KOPT-K1 (cell line): ENCODE data around the gene MCM3AP.

Experiments used
- H3K27ac ChIP-seq: fragments of 200-600 bp; sonication (generic); 2 replicates; pipeline ENCODE4 v1.5.1; 2016; ENCODE audit warnings: antibody characterized with exemption, mild to moderate bottlenecking, low read depth, low read length; ENCODE audit not compliant: poor library complexity, severe bottlenecking
- H3K36me3 ChIP-seq: fragments of 200-600 bp; sonication (generic); 2 replicates; pipeline ENCODE4 v1.5.1; 2017; ENCODE audit warnings: antibody characterized with exemption, mild to moderate bottlenecking, low read length, moderate library complexity; ENCODE audit not compliant: insufficient read depth
- H3K9me3 ChIP-seq: fragments of 200-600 bp; sonication (generic); 2 replicates; pipeline ENCODE4 v1.5.1; 2017; ENCODE audit warnings: antibody characterized with exemption, low read length, mild to moderate bottlenecking; ENCODE audit not compliant: insufficient read depth, poor library complexity, severe bottlenecking

The MCM3AP gene

DNA sequence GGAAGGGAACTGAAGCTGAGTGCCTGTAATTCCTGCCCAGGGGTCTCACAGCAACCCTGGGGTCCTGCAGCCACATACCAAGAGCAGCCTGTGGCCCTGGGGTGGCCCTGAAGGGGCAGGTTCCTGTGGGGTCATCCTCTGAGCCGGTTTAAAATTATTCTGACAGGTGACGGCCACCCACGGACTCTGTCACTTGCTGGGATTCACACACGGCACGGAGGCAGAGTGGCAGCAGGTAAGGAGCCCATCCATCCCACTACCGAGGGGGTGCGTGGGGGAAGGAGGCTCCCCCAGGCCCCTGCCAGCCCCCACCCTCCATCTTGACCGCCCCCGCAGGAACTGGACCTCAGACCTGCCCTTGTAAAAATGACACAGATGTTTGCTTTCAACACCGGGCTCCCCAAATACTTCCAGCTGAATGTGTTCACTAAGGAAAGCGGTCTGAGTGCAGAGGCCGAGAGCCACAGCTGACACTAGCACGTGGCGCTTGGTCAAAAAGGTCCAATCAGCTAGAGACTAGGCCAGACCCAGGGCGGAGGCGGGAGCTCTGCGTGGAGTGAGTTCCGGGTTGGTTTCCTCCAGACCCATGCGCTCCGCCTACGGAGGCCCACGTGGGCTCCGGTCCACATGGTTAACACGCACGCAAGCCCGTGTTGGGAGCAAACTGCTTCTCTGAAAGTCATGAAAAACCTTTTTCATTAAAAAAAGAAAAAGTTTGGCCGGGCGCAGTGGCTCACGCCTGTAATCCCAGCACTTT lies 10.8 kb upstream of the MCM3AP start:
- peaks cover 36% of the 10 kb centered on the region for H3K36me3 ChIP-seq
- no peak overlapping the region for H3K27ac ChIP-seq
- peaks cover 6% of the 10 kb centered on the region for H3K9me3 ChIP-seq

DNA sequence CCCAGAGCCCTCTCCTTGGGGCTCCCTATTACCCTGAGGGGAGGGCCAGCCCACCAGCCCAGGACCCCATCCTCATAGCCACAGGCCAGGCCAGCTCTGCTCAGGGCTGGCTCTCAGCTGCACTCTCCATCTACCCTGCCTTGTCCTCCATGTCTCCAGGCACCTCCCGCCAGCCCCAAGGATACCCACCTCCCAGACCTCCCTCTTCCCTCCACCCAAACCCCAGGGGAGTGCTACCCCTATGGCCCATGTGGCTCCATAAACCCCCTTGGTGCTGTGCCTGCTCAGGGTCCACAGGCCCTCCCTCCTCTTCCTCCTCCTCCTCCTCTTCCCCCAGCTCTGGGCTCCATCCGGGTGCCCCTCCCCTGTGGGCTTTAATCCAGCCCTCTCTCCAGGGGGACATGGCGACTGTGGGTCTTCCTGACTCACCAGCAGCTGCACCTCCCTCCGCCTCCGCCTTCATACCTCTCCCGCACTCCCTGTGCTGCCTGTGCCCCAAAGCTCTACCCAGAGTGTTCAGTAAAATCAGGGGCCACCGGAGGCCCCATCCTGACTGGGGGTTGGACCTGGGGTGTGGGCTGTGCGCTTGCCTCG lies 9.9 kb upstream of the MCM3AP start:
- peaks cover 28% of the 10 kb centered on the region; the same call in 1 of the 2 replicates for H3K36me3 ChIP-seq
- H3K27ac ChIP-seq, result no peak overlapping the region
- H3K9me3 ChIP-seq, result peaks cover 6% of the 10 kb centered on the region

DNA sequence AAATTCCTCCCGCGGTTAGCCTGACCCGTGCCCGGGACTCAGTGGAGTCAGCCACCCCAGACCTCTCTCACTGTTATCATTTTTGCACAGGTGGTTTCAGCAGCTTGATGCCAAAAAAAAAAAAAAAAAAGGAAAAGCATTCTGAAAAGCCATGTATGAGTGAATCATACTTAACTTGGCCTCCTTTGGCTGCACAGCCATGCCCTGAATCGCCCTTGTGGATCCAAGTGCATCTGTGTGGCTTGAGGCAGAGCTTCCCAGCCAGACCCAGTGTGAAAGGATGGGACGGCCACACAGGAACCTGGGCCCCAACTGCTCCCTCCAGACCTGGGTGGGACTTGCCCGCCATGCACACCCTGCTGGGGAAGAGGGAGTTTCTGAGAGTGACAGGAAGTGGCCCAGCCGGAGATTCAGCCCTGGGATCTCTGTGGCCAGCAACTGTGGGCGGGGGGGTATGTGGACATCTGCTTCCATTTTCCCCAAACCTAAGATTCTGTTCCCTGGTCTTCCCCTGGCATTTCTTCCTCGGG lies 9.3 kb upstream of the MCM3AP start:
- Histone ChIP-seq H3K36me3 (peaks cover 22% of the 10 kb centered on the region; the same call in 1 of the 2 replicates), H3K27ac (no peak overlapping the region)

DNA sequence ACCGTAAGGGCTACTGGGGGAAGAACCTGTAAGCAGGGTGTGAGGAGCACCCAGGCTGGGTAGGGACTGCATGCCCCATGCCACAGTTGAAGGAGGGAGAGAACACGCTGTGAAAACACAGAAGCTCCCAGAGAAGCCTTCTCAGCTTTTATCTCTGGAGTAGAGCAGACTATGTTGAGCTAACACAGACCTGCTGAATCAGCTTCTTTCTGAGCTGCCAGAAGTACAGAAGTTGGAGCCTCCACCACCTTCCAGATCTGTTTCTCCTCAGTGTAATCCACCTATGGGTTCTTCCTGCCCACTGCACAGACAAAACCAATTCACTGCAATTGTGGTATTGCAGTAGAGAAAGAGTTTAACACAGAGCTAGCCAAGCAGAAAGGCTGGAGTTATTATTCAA lies 6.2 kb upstream of the MCM3AP start:
- Histone ChIP-seq H3K27ac (no peak overlapping the region), H3K36me3 (peaks cover 12% of the 10 kb centered on the region; the same call in 1 of the 2 replicates), H3K9me3 (peaks cover 6% of the 10 kb centered on the region)

More for the DNA sequence above, 9.3 kb upstream of the MCM3AP start:
- H3K9me3 ChIP-seq, result peaks cover 6% of the 10 kb centered on the region

DNA sequence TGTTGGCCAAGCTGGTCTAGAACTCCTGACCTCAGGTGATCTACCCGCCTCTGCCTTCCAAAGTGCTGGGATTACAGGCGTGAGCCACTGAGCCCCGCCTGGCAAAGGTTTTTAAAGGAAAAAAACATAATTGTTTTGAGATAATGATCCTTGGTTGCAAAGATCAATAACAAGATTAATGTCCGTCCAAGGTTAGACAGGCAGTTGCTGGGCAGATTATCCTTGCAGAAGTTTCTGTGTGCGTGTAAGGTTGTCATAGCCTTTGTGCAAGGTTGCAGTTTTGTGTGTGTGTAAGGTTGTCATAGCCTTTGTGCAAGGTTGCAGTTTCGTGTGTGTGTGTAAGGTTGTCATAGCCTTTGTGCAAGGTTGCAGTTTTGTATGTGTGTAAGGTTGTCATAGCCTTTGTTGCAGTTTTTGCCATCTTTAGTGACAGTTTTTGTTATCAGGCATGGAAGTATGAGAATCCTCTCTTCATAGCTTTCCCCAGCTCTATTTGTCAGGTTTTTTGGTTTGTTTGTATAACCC lies 4.3 kb upstream of the MCM3AP start:
- Histone ChIP-seq H3K27ac (no peak overlapping the region), H3K36me3 (peaks cover 13% of the 10 kb centered on the region; the same call in 1 of the 2 replicates), H3K9me3 (peaks cover 6% of the 10 kb centered on the region)

DNA sequence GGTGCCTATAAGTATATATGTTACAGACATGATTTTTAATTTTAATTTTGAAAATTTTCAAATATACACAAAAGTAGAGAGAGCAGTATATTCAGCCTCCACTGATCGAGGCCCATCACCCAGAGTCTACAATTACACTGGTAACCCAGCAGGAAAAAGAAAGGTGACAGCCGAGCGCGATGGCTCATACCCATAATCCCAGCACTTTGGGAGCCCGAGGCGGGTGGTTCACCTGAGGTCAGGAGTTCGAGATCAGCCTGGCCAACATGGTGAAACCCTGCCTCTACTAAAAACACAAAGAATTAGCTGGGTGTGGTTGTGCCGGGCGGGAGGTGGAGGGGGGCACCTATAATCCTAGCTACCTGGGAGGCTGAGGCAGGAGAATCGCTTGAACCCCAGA lies 2.1 kb upstream of the MCM3AP start:
- Histone ChIP-seq H3K27ac (no peak overlapping the region), H3K36me3 (peaks cover 34% of the 10 kb centered on the region), H3K9me3 (peaks cover 6% of the 10 kb centered on the region)

DNA sequence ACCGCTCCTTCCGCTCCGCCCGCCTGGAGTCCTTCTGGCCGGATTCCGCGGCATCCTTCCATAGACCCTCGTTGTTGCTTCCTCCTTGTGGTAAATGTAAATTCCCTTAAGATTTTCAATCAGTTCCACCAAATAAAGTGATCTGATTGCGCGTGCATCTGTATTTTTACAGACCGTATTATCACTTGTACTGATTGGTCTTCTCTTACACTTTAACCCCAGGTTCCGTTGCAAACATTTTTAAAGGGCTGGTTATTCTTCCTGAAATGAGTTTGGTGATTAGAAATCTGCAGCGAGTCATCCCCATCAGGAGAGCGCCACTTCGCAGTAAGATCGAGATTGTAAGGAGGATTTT lies 1.2 kb upstream of the MCM3AP start:
- Histone ChIP-seq H3K9me3 (peaks cover 2% of the 10 kb centered on the region), H3K27ac (peak overlapping the region; percentile 83), H3K36me3 (peaks cover 34% of the 10 kb centered on the region)

DNA sequence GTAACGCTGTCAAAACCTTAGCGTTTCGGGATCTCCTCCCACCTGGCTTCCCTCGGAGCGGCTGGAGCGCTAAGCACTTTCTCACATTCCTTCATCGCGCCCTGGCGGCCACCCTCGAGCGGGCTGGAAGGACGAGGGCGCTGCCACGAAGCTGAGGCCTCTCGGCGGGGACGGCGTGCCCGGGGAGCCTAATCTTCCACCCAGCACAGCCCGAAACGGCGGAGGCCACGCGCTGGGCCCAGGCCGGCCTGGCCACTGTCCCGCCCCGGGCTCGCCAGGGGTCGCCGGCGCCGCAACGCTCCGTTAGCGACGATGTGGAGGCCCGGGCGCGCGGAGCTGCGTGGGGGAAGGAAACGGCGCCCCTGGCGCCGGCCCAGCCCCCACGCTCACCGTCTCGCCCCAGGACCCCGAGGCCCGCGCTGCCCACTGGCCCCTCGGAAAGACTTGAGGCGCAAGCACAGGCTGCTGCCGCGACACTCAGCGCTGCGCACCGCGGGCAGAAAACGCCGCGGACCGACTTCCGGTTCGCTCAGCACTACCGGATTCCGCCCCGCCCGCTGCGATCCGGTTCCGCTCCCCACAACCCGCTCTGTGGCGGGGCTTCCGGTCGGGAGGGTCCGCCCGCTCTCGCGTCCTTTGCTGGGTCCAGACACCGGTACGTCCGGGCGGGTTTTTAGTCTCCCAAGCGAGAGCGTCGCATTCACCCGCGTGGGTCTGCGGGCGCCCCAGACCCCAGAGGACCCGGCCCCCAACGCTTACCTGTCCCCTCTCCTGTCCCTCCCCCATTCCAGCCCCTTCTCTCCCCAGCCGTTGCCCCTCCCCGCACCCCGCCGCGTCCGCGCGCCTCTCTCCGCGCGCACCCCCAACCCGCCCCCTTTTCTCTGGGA lies 593 bp upstream of the MCM3AP start, which contains the start of gene YBEY:
YBEY (plus strand) TSS at position 582 of the 887 bp plus-strand sequence. CDS start 572 bp downstream, outside the sequence.
- H3K36me3 ChIP-seq, result peaks cover 35% of the 10 kb centered on the region
- H3K27ac ChIP-seq, result peak within 1 kb of the TSS; percentile 83
- H3K9me3 ChIP-seq, result no peaks in the 10 kb centered on the region

DNA sequence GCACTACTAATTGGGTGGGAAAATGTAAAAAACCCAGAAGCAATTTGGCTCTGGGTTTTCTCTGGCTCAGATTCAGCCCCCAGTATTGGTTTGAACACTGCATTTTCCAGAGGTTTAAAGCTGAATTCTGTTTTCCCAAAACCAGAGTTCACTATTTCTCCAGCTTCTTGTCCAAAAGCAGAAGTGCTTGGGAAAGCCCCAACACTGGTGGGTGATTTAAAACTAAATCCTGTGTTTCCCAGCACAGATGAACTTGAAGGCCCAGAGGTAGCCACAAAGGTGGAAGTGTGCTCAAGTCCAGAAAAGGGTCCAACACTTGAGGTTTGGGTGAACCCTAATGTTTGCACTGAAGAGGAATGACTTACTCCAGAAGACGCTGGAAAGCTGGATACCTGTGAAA lies 678 bp downstream of the MCM3AP start:
- H3K36me3 ChIP-seq, result peaks cover 47% of the 10 kb centered on the region

DNA sequence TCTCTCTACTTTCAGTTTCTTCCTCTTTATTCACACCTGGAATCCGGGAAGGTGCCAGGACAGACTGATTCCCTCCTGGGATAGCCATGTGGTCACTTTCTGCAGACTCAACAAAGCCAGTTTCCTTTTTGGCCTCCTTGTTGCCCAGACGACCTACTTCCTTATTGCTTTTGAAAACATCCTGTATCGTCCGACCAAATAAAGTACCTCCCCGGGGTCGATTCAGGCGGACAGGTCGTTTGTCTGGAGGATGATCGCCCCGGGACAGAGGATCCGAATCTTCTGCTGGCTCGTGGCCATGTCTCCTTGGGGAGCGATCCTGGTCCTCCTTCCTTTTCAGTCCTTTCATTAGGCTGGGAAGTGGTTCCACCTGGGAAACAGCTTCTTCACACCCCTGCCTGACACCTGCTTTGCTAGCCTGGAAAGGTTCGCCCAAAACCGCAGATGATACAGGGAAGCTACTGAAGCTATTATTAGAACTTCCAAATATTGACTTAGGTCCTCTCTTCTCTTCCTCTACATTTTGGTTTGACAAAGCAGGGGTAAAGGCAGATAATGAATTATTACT lies 1.2 kb downstream of the MCM3AP start:
- Histone ChIP-seq H3K27ac (no peak overlapping the region), H3K9me3 (no peaks in the 10 kb centered on the region), H3K36me3 (peaks cover 53% of the 10 kb centered on the region)

More for the DNA sequence above, 678 bp downstream of the MCM3AP start:
- Histone ChIP-seq H3K27ac (peak overlapping the region; percentile 83), H3K9me3 (no peaks in the 10 kb centered on the region)

DNA sequence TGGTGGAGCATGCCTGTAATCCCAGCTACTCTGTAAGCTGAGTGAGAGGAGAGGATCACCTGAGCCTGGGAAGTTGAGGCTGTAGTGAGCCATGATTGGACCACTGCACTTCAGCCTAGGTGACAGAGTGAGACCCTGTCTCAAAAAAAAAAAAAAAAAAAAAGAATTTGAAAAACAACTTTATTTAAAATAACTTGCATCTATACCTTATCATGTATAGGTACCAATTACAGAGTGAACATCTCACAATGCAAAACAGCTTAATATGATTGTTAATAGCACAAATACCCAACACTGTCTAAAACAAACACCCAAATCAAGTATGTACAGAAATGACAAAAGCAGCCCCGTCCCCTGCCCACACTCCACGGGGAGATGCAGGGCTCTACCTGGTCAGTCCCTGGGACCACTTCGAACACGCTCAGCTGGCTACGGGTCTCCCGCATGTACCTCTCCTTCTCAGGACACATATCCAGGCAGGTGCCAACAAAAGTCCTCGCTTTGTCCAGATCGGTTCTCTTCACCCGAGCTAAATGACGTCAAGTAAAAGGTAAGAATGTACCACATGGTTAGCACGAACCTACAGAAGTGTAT lies 10.5 kb downstream of the MCM3AP start:
- H3K27ac ChIP-seq, result no peak overlapping the region
- no peaks in the 10 kb centered on the region for H3K9me3 ChIP-seq
- H3K36me3 ChIP-seq, result peaks cover 90% of the 10 kb centered on the region

DNA sequence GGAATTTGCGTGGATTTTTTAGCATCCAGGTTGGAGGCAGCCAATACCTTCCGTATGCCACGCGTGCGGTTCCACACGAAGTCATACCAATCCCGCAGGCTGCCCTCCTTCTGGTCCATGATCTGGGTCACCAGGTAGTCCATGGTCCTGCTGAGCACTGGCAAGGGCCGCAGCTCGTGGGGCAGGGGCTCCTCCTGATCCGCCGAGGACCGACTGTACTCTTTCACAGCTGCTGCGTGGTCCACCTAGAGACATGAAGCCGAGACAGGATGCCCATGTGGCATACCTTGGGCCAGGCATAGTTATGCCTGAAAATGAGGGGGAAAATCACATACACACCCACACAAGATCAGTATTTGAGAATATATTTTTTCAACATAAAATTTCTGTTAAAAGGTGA lies 12.1 kb downstream of the MCM3AP start:
- H3K27ac ChIP-seq, result no peak overlapping the region
- H3K9me3 ChIP-seq, result no peaks in the 10 kb centered on the region
- H3K36me3 ChIP-seq, result peaks cover 88% of the 10 kb centered on the region

DNA sequence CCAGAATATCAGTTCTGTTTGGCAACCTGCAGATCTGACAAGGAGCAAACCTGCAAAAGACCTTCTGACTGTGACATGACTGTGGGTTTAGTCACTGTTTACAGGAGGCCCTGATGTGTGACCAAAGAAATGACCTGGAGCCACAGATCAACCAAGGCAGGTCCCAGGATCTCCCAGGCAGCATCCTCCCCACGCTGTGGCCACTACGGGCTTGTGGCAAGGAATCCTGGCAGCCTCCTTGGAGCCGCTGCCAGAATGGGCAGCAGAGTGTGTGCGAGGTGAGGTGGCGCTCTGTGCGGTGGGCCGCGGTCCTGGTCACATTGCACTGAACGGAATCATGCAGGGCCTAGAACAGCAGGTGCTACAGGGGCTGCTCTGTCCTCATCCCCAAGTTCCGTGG lies 15.9 kb downstream of the MCM3AP start:
- Histone ChIP-seq H3K27ac (no peak overlapping the region), H3K36me3 (peaks cover 95% of the 10 kb centered on the region), H3K9me3 (no peaks in the 10 kb centered on the region)

DNA sequence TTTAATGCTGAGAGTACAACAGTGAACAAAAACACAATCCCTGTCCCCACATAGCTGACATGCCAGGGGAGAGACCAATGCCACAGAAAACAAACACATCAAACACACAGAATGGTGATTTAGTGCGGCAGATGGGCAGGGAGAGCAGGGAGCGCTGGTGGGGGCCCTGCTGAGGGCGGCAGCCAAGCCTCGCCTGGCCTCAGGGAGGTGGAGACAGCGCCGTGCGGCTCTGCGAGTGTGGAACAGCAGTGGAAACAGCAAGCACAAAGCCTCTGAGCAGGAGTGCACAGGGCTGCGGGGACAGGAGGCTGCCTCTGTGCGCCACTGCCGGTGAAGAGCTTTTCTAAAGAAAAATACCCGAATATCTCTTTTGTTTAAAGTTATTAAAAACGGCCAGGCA lies 17.0 kb downstream of the MCM3AP start:
- no peaks in the 10 kb centered on the region for H3K9me3 ChIP-seq
- H3K27ac ChIP-seq, result no peak overlapping the region
- peaks cover 95% of the 10 kb centered on the region for H3K36me3 ChIP-seq
